HepG2 (cell line): ENCODE results near the gene ATG2A. TPM values are rescaled to one million over a fixed set of nuclear protein-coding genes. Genes with fewer than 3 reads are reported as not detected.
A peak's percentile ranks its signal among the peaks of the same experiment; 100 is the strongest.

ENCODE experiments used
- BRF2 ChIP-seq: sonication (generic); formaldehyde crosslinking; IDR thresholded peaks from 2 replicates; pipeline ENCODE4 v1.8.1; 2022; ENCODE audit warnings: mild to moderate bottlenecking, missing genetic modification reagents
- FUBP1 ChIP-seq: sonication (generic); formaldehyde crosslinking; IDR thresholded peaks from 2 replicates; pipeline ENCODE4 v1.5.1; 2020; ENCODE audit warnings: missing genetic modification reagents, mild to moderate bottlenecking, borderline replicate concordance
- HIVEP1 ChIP-seq: sonication (generic); formaldehyde crosslinking; IDR thresholded peaks from 2 replicates; pipeline ENCODE4 v1.4.0; 2020; ENCODE audit warnings: mild to moderate bottlenecking, missing genetic modification reagents
- KLF9 ChIP-seq: IDR thresholded peaks from 2 replicates; pipeline ENCODE4 v1.6.1; 2016; ENCODE audit warnings: low read depth
- PHB2 ChIP-seq: fragments of 450-650 bp; IDR thresholded peaks from 2 replicates; pipeline ENCODE4 v1.6.1; 2018; ENCODE audit not compliant: partially characterized antibody
- PITX1 ChIP-seq: sonication (generic); formaldehyde crosslinking; IDR thresholded peaks from 2 replicates; pipeline ENCODE4 v1.5.1; 2020; ENCODE audit warnings: mild to moderate bottlenecking, missing genetic modification reagents
- SNRNP70 ChIP-seq: fragments of 200-400 bp; formaldehyde crosslinking; IDR thresholded peaks from 2 replicates; pipeline ENCODE4 v1.6.1; 2017; ENCODE audit warnings: mild to moderate bottlenecking, low read depth, low read length, moderate library complexity
- SRSF4 ChIP-seq: fragments of 200-400 bp; formaldehyde crosslinking; IDR thresholded peaks from one replicate; pipeline ENCODE4 v1.6.1; 2018; ENCODE audit warnings: mild to moderate bottlenecking, low read depth, low read length, moderate library complexity; ENCODE audit not compliant: poor library complexity, severe bottlenecking
- TFDP2 ChIP-seq: sonication (generic); formaldehyde crosslinking; IDR thresholded peaks from 2 replicates; pipeline ENCODE4 v1.4.0; 2020; ENCODE audit warnings: missing genetic modification reagents
- ZFP36 ChIP-seq: fragments of 150-350 bp; IDR thresholded peaks from 2 replicates; pipeline ENCODE4 v1.6.1; 2018; ENCODE audit warnings: borderline replicate concordance, low read length, low read depth; ENCODE audit not compliant: partially characterized antibody
- ZNF280B ChIP-seq: sonication (generic); formaldehyde crosslinking; IDR thresholded peaks from 2 replicates; pipeline ENCODE4 v1.5.0; 2020; ENCODE audit warnings: missing genetic modification reagents, mild to moderate bottlenecking, borderline replicate concordance
- ZNF280D ChIP-seq: sonication (generic); formaldehyde crosslinking; IDR thresholded peaks from 2 replicates; pipeline ENCODE4 v1.5.1; 2020; ENCODE audit warnings: mild to moderate bottlenecking, missing genetic modification reagents
- ZNF296 ChIP-seq: sonication (generic); formaldehyde crosslinking; conservative IDR thresholded peaks from 2 replicates; pipeline ENCODE4 v1.5.0; 2020; ENCODE audit warnings: mild to moderate bottlenecking, missing genetic modification reagents
- ZNF503 ChIP-seq: sonication (generic); formaldehyde crosslinking; IDR thresholded peaks from 2 replicates; pipeline ENCODE4 v1.4.0; 2020; ENCODE audit warnings: missing genetic modification reagents
- ZNF577 ChIP-seq: sonication (generic); formaldehyde crosslinking; IDR thresholded peaks from 2 replicates; pipeline ENCODE4 v1.4.0; 2020; ENCODE audit warnings: mild to moderate bottlenecking, low read depth, missing genetic modification reagents, borderline replicate concordance
- ZNF605 ChIP-seq: sonication (generic); formaldehyde crosslinking; IDR thresholded peaks from 2 replicates; pipeline ENCODE4 v1.8.0; 2022; ENCODE audit warnings: mild to moderate bottlenecking, missing genetic modification reagents
- ZSCAN12 ChIP-seq: sonication (generic); formaldehyde crosslinking; IDR thresholded peaks from 2 replicates; pipeline ENCODE4 v1.9.0; 2021; ENCODE audit warnings: mild to moderate bottlenecking, missing genetic modification reagents
- polyA plus RNA-seq, 8 experiments: library from polyadenylated mRNA; depleted of rRNA in 3 of 8; stranded (reverse) in 7 of 8; unstranded in 1 of 8; fragments of >200 nt; fragmentation: Illumina TruSeq in 4 of 8; extraction: Trizol in 4 of 8; gene quantifications; 2 replicates each; pipeline versions ENCODE4 v1.2.1 to v1.2.3, GENCODE V29; 2011 to 2016; ENCODE audit warnings: low read depth in 4 of 8, missing spikeins in 1 of 8, mixed read lengths in 1 of 8; ENCODE audit not compliant: insufficient read depth in 1 of 8
- total RNA-seq, 5 experiments: library from RNA; depleted of rRNA; stranded (reverse); fragments of >200 nt; fragmentation: Illumina TruSeq; extraction: Trizol; gene quantifications; 2 replicates each; pipeline ENCODE4 v1.2.3, GENCODE V29; 2016; ENCODE audit warnings: low read depth in 1 of 5

The ATG2A gene
- total and polyA plus RNA-seq, 2 of the 13 experiments (the other 11 are each of a cell fraction or from before 2014, with no cell fraction given) = 6.7 to 8.0 TPM

DNA sequence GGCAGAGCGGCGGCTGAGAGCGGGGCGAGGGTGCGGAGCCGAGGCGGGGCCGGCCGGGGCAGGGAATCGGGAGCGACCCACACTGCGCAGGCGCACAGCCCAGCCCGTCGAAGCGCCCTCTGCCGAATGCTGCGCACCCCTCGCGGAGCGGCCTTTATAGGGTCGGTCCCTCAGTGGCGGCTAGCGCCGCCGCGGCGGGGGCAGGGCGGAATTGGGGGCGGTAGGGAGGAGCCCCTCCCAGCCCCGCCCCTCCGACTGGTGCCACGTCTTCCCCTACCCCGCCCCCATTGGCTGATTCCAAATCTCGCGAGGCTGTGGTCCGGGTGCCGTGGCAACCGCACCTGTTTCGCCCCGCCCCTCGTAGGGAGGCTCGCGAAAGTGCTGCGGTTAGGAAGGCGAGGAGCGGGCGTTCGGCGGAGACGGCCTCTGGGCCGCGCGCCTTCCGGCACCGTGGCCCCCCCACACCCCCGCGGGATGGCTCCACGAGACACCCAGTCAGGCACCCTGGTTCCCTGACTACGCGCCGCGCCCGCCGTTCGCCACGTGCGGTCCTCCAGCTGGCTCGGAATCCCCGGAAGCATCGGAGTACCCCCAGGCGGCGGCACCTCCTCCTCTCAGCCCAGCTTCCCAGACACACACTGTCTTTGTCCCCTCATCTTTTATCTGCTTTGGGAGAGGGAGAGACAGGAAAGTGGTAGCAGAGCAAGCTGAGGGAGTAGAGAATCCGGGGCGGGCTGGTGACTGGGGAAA lies 38.3 kb downstream of the ATG2A start, which contains the start of gene EHD1 (continued):
- TF ChIP-seq ZNF280B (CRISPR knock-in tag) (peak; percentile 63; the same call in 1 of the 2 replicates), TFDP2 (CRISPR knock-in tag) (peak; percentile 61; the same call in 1 of the 2 replicates), FUBP1 (CRISPR knock-in tag) (no peak), ZNF296 (CRISPR knock-in tag) (no peak), SRSF4 (no peak), ZNF503 (CRISPR knock-in tag) (no peak; the same call in 1 of the 2 replicates), ZFP36 (no peak), ZNF280D (CRISPR knock-in tag) (0 out of 2 replicates have a peak, but pooled peaks have one; percentile 25), ZNF605 (no peak; the same call in 1 of the 2 replicates), PITX1 (peak; percentile 55; the same call in 1 of the 2 replicates), PHB2 (no peak), SNRNP70 (no peak), KLF9 (no peak), HIVEP1 (CRISPR knock-in tag) (peak; percentile 92), ZNF577 (no peak), BRF2 (CRISPR knock-in tag) (0 out of 2 replicates have a peak, but pooled peaks have one; percentile 61), ZSCAN12 (CRISPR knock-in tag) (no peak)
